ENCODE results near the gene SP140.

Gene SP140

GRCh38 chr2:230225486-230225885 is at the start of gene SP140:
Gene SP140, plus strand, starts transcription at chr2:230225736. Its CDS starts 109 bp downstream, at chr2:230225845.
- DNase-seq = no peak

DNA sequence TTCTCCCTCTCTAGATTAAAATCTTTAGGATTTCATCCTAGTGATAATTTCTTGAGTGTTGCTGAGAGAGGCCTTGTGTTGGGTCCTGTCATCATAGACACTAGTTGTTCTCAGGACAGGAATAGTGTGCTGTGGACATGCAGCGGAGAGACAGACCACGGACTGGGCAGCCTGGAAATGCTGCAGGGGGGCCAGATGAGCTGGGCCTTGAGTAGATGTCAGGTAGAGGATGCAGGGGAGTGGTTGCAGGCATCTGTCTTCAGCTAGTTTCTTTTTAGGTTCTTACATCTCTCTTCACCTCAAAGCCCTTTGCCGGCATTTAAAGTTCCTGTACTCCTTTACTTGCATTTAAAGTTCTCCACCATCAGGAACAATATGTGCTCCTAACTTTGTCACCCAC is 48.5 kb upstream of the SP140 start:
- DNase-seq = no peak

GRCh38 chr2:230178546-230179485 is 46.7 kb upstream of the SP140 start:
- DNase-seq = no peak

GRCh38 chr2:230179907-230180306 is 45.6 kb upstream of the SP140 start:
- DNase-seq = no peak

DNA sequence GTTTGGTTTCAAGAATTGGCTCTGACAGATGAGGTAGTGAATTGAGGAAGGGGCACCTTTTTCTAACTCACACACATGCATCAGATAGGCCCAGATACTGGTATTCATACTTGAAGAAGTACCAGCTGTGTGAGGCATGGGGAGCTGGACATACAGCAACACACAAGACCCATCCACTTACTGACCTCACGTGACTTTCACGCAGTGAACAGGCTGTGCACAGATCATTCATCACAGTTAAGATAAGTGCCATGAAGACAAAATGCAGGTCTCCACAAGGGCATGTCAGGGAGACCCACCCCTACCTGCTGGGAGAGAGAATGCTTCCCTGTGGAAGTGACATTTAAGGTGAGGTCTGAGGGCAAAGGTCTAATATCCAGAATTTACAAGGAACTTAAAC is 44.3 kb upstream of the SP140 start:
- DNase-seq = no peak

DNA sequence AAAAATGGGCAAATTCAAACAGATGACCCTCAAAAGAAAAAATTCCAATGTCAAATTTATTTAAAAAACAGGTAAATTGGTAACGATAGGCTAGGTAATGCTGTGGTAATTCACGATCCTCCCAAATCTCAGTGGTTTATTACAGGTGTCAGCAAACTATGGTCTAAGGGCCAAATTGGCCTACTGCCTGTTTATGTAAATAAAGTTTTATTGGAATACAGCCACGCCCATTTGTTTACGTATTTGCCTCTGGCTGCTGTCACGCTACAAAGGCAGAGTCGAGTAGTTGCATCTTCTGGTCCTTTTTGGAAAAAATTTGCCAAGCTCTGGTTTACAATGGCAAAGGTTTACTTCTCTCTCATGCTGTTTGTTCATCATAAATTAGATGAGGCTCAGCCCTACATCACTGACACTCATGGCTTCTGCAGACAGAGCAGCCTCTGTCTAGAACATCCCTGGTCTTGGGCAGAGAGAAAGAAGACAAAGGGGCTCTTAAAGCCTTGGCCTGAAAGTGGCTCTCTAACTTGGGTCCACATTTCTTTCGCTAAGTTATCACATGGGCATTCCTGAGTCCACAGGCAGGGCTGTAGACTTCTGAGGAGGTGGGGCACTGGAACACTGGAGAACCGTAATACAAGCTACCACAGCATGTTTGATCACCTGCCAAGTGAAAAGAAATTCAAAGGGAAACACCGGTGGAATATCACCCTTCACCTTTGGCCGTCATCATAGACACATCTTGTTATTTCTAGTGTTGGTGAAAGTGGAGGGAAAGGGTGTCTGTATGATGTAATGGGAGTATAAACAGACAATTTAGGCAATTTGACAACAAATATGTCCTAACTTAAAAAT is 40.6 kb upstream of the SP140 start:
- DNase-seq = no peak

DNA sequence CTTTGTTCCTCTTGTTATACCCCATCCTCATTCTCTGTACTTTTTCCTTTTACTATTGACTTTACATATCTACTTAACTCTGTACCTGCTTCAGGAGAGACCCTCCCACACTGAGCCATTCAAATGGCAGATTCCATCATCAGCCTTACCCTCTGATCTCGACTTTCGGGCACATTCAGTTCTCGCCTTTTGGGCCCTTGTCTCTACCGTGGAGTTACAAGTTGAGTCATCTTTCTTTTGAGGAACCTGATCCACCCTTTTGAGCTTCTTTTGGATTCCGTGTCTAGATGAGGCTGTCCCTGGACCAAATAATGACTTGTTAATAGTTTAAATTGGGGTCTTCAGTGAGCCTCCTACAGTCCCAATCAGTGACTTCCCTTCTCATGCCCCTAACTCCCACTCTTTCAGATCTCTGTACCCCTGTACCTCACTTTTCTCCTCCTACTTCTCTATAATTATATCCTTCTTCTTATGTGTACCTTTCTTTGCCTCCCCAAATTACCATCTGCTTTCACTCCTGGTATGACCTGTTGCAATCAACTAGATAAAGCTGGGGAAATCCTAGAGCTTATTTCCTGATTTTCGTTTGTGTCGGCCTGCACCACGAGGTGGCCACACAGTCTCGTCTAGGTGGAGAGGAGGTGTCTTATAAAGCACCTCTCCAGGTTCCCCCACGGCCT is 23.0 kb upstream of the SP140 start:
- no peak for DNase-seq

- no peak for DNase-seq
These were observed 22.3 kb upstream of the SP140 start for GRCh38 chr2:230203110-230203676.

GRCh38 chr2:230205034-230205433 is 20.5 kb upstream of the SP140 start:
- no peak for DNase-seq

- DNase-seq = no peak
These were observed 19.8 kb upstream of the SP140 start for GRCh38 chr2:230205721-230206120.

GRCh38 chr2:230208576-230208975 is 17.0 kb upstream of the SP140 start:
- no peak for DNase-seq

- DNase-seq = no peak
These were observed 16.0 kb upstream of the SP140 start for GRCh38 chr2:230209422-230210051.

- DNase-seq = no peak
These were observed 9.0 kb upstream of the SP140 start for GRCh38 chr2:230216489-230216888.

DNA sequence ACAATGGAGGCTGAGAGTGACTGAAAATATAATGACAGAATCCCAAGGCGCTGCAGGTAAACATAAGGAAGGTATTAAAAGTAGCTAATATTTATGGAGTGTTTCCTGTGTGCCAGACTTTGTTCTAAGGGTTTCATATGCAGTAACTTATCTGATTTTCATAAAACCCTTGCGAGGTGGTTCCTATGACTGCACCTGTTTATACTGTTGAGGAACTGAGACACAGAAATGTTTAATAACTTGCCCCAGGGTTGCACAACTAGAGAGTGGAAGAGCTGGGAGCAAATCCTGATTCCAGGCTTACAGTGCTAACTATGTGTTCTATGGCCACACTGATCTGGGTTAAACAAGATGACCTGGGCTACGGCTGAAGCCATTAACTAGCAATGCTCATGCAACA is 8.1 kb upstream of the SP140 start:
- no peak for DNase-seq

GRCh38 chr2:230218421-230218820 is 7.1 kb upstream of the SP140 start:
- DNase-seq = no peak

DNA sequence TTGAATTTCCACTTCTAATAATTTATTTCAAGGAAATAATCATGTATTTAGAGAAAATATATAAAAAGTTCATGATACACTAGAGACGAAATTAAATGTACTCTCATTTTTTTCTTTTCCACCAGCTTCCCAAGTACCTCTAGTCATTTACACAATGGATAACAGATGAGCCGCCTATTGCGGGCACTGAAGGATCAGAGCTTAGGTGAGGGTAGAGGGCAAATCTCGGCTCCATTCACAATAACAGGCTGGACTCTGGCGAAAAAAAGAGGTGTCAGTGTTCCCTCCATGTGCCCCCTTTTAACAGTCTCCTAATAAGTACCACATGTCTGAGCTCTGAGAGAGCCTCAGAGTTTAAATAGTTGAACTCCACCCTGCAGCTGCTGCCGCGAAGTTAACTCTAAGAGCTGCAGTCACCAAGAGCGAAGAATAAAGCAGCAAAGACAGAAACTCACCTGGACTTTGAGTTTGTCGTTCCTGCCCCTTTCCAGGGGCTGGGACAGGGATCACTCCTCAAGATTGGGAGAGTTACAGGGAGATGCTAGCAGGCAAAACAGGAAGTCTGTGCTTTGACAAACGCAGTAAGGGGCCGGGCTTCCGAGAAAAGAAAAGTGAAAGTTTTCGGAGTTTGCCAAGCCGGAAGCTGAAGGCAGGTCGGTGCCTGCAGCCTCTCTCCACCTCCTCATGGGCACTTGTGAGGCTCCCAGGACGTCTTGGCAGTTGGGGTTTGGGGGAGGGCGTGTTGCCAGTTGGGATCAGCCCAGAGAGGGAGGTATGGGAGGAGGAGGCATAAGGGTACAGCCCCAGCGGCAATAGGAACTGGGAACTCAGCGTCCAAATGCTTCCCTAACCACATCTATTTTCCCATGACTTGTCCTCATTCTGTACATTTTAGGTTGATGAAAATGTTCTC is 5.9 kb upstream of the SP140 start, which contains the start of gene SP110:
Gene SP110, minus strand, starts transcription at position 566 of the 913 bp plus-strand sequence. CDS start 3,057 bp downstream, outside the sequence.
- peak; percentile 29 for DNase-seq

- DNase-seq = no peak
These were observed 5.1 kb upstream of the SP140 start for GRCh38 chr2:230220347-230220969.

- no peak for DNase-seq
These were observed 4.0 kb upstream of the SP140 start for GRCh38 chr2:230221493-230221892.

GRCh38 chr2:230222829-230223228 is 2.7 kb upstream of the SP140 start:
- DNase-seq = peak; percentile 23

DNA sequence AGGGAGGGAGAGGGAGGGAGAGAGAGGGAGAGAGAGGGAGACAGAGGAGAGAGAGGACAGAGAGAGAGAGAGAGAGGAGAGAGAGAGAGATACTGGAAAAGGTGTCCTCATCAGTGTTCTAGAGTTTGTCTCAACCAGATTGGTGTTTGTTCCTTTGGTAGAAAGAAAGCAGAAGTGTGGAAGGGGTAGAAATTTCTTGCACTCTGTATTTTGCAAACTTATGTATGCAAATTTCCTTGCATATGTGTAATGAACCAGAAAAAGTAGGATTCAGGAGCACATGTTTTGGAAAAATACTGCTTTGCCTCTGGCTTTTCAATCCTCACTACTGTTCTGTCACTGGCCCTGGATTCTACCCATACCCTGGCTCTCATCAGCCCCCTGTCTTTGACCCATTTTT is 1.1 kb upstream of the SP140 start:
- DNase-seq = no peak

All from NCI-H510A (cell line).